DOHH2 (cell line): ENCODE results near the gene SEC22C.

ENCODE experiments used
- EZH2phosphoT487 ChIP-seq: fragments of 200-600 bp; sonication (generic); IDR thresholded peaks from 2 replicates; pipeline ENCODE4 v1.6.1; 2017; ENCODE audit warnings: borderline replicate concordance, mild to moderate bottlenecking, antibody characterized with exemption, low read length, moderate library complexity, mixed read lengths
- TF ChIP-seq, protein P1 (sequence below): fragments of 200-600 bp; sonication (generic); IDR thresholded peaks from one replicate; pipeline ENCODE4 v1.5.1; 2014; ENCODE audit warnings: antibody characterized with exemption, mild to moderate bottlenecking, low read depth, low read length; ENCODE audit not compliant: poor library complexity, severe bottlenecking

DNA sequence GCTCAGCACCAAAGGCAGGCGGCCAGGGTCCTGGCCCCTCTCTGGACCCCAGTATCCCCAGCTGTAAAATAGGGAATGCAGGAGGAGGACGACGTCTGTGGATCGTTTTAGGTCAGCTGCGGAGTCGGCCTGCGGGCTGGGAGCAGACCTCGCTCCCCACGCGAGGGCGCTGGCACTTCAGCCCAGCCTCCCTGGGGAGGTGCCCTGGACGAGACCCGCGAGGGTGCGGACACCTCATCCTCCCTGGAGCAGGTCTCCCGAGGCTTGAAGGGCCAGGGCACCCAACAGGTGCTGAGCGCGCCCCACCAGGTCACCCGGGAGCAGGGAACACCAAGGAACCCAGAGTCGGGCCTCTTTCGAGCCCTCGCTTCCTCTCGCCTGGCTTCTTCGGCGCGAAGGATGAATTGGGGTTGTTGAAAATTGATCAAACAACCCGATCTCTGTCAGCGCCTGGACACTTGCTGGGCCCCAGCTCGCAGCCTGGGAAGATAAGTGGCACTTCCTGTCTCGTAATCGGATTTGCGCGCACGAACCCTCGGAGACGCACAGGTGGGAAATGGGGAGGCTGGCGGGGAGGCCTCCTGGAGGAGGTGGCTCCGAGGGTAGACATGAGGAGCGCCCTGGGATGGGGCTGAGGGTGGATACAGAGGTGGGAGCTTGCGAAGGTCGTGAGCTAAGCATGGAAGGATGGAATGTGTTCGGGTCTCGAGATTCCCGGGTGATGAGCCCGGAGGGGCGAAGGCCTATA lies 79.9 kb downstream of the SEC22C start:
- TF ChIP-seq, protein P1, sequence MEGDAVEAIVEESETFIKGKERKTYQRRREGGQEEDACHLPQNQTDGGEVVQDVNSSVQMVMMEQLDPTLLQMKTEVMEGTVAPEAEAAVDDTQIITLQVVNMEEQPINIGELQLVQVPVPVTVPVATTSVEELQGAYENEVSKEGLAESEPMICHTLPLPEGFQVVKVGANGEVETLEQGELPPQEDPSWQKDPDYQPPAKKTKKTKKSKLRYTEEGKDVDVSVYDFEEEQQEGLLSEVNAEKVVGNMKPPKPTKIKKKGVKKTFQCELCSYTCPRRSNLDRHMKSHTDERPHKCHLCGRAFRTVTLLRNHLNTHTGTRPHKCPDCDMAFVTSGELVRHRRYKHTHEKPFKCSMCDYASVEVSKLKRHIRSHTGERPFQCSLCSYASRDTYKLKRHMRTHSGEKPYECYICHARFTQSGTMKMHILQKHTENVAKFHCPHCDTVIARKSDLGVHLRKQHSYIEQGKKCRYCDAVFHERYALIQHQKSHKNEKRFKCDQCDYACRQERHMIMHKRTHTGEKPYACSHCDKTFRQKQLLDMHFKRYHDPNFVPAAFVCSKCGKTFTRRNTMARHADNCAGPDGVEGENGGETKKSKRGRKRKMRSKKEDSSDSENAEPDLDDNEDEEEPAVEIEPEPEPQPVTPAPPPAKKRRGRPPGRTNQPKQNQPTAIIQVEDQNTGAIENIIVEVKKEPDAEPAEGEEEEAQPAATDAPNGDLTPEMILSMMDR = peak; percentile 58
- no peak for TF ChIP-seq EZH2phosphoT487
